Peyer's patch (tissue), 4 donors: ENCODE results near the gene TULP4.

ENCODE experiments used
- POLR2A ChIP-seq, 2 donors: fragments of 450-650 bp; IDR thresholded peaks; one replicate each; pipeline ENCODE4 v1.5.1; 2017; ENCODE audit warnings: antibody characterized with exemption in 2 of 2, mild to moderate bottlenecking in 2 of 2, moderate library complexity in 2 of 2
- TF ChIP-seq, protein P1 (sequence below), 6 experiments: fragments of 450-650 bp in 4 of 6; fragments of 200-600 bp in 2 of 6; sonication (generic) in 1 of 6; IDR thresholded peaks; one replicate each; pipeline ENCODE4 v1.5.1; 2017 to 2019; ENCODE audit warnings: antibody characterized with exemption in 6 of 6, mild to moderate bottlenecking in 3 of 6, moderate library complexity in 1 of 6

DNA sequence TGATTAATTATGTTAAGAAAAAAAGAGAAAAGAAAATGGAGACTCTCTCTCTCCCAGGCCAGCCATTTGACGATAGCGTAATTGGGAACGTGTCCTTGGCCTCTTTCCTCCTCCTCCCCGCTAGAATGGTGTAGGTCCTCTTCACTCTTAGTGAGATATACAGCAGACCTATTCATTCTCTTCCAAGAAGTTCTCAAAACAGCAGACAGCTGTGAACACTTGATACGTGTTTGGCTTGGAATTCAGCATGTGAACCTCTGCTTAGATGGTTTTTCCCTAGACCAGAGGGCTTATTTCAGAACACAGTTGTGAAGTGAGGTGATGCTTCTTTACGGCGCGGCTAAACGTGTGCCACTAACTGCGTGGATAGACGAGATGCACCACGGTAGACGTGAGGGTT is 32.6 kb upstream of the TULP4 start:
- TF ChIP-seq, protein P1, sequence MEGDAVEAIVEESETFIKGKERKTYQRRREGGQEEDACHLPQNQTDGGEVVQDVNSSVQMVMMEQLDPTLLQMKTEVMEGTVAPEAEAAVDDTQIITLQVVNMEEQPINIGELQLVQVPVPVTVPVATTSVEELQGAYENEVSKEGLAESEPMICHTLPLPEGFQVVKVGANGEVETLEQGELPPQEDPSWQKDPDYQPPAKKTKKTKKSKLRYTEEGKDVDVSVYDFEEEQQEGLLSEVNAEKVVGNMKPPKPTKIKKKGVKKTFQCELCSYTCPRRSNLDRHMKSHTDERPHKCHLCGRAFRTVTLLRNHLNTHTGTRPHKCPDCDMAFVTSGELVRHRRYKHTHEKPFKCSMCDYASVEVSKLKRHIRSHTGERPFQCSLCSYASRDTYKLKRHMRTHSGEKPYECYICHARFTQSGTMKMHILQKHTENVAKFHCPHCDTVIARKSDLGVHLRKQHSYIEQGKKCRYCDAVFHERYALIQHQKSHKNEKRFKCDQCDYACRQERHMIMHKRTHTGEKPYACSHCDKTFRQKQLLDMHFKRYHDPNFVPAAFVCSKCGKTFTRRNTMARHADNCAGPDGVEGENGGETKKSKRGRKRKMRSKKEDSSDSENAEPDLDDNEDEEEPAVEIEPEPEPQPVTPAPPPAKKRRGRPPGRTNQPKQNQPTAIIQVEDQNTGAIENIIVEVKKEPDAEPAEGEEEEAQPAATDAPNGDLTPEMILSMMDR (IDR thresholded peaks at IDR 0.05): no peak
- no peak for TF ChIP-seq POLR2A (IDR thresholded peaks at IDR 0.05)
